ENCODE data around the gene GPAT3.
A peak's percentile ranks its signal among the peaks of the same experiment; 100 is the strongest.
"Not testable (repeated sequence)": the region's sequence is repeated elsewhere in the genome, so short reads cannot be mapped to it uniquely, and the experiment has no call there.

The GPAT3 gene

DNA sequence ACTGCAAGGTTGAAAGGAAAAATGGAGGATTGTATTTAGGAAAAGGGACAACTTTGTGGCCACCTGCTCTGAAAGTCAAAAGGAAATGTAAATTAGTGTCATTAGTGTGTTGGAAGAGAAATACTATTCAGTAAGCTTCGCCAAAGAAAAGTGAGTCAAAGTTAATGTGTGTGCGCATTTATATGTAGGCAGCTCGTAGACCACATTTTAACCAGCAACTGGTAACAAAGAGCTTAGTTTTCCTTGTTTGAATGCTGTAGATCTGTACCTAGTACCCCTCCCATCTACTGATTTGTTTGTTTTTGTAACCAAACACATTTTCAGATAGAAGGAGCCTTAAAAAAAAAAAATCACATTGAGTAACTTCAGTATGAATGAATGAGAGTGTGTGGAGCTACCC lies 69.3 kb downstream of the GPAT3 start:
- DNase-seq: no peak

- no peak for DNase-seq
These were observed 69.8 kb downstream of the GPAT3 start for GRCh38 chr4:83605744-83606172.

DNA sequence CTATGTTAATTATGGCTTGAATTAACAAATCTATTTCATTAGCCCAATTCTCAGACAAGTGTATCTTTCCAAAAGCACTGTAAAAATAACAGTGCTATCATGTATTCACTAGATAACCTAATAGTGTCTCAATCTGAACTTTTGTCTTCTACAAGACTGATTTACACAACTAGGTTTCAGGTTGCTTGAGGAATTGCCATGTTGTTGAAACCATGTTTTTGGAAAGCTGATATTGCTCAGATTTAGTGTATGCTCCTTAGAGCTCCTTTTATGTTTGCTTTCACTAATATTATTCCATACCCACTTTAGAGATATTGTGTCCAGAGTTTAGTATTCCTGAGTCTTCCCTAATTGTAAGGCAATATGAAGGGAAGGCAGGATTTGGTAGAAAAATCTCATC lies 70.6 kb downstream of the GPAT3 start:
- DNase-seq: no peak

GRCh38 chr4:83606898-83607297 lies 71.0 kb downstream of the GPAT3 start:
- DNase-seq: no peak

GRCh38 chr4:83609365-83609764 lies 73.5 kb downstream of the GPAT3 start:
- no peak for DNase-seq

DNA sequence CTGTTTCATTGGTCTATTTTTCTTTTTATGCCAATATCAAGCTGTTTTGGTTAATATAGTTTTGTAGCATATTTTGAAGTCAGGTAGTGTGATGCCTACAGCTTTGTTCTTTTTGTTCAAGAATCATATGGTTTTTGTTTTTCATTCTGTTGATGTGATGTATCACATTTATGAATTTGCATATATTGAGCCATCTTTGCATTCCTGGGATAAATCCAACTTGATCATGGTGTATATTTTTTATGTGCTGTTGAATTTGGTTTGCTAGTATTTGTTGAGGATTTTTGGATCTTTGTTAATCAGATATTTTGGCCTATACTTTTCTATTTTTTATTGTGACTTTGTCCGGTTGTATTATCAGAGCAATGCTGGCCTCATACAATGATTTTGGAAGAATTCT lies 74.8 kb downstream of the GPAT3 start:
- no peak for DNase-seq

DNA sequence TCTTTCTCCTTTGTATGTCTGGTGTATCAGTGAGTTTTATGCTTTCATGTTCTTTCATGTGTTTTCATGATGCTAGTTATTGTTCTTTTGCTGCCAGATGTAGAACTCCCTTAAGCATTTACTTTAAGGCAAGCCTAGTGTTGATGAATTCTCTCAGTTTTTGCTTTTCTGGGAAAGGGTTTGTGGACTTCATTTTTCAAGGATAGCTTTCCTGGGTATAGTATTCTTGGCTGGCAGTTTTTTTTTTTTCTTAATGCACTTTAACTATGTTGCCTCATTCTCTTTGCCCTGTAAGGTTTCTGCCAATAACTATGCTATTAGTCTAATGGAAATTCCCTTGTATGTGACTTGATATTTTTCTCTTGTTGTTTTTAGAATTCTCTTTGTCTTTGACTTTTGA lies 77.1 kb downstream of the GPAT3 start:
- DNase-seq: no peak

DNA sequence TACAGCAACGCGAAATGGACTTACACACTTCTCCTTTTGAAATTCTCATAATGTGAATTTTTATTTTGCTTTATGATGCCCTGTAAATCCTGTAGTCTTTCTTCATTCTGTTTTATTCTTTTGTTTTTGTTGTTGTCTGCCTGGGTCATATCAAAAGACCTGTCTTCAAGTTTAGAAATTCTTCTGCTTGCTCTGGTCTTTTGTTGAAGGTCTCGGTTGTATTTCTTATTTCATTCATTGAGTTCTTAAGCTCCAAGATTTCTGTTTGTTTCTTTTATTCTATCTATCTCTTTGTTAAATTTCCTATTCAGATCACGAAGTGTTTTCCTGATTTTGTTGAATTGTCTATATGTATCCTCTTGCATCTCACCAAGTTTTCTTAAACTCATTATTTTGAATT lies 78.1 kb downstream of the GPAT3 start:
- no peak for DNase-seq

DNA sequence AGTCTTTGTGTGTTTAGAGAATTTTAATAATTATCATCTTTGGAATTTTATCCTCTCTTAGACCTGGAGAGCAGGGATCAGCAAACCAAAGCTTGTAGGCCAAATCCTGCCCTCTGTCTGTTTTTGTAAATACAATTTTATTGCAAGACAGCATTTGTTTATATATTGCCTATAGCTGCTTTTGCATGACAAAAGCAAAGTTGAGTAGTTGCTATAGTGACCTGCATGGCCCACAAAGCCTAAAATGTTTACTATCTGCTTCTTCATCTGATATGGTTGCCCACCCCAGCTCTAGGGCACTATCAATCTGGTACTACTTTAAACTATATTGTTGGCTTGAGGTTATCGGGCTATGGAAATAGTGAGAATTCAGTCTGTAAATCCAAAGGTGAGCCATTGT lies 80.3 kb downstream of the GPAT3 start:
- no peak for DNase-seq

DNA sequence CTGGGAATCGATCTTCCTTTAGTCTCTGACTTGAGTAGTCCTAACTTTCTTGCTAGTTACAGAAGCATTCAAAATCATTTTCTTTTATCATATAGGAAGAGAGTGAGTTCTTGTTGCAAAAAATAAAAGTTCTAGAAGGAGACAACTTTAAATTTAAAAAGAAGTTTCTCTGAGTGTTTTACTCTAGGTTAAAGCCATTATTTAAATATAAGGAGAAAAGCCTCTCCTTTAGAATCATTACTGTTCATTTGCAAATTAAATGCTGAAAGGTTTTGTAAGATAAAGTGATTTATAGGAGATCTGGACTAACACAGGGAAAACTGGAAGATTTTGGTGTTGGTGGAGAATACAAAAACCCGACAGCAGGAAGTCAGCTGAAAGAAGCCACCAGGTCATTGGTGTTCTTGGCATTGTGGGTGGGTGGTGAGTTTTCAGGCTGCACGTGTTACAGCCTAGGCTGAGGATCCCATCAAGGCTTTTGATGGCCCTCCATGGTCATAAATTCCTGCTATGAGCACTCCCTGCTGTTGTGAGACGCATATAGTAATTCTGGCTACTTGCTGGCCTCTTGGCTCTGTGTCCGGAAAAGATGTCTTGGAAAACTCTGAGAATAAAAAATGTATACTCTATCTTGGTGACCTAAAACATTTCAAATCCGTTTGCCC lies 81.6 kb downstream of the GPAT3 start:
- DNase-seq: no peak

GRCh38 chr4:83618431-83618830 lies 82.5 kb downstream of the GPAT3 start:
- DNase-seq: no peak

DNA sequence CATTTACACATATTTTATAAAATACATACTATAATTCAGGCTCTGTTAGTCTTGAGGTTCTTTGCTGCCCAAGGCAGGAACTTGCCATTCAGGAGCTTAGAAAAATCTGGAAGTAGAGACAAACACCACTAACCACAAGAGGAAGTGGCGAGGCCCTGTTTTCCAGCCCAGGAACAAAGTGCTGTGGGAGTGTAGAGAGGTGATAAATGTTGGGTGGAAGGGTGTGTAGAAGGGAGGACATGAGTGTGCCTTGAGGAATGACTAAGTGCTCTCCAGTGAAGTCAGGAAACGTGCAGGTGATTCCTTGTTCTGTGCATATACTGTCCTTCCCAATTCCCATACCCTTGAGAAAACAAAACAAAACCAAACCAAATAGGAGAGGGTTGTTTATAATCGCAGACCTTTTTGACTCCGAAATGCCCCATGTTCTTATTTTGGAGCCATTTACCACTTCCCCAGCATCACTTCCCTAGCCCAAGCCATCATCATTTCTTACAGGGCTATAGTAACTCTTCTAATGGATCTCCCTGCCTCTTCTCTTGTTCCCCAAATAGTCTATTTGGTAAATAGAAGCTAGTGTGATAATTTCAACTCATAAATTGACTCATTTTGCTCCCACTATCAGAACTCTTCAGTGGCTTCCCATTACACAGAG lies 83.2 kb downstream of the GPAT3 start:
- DNase-seq: no peak

- DNase-seq: not testable (repeated sequence)
These were observed 86.2 kb downstream of the GPAT3 start for GRCh38 chr4:83622127-83622526.

GRCh38 chr4:83625821-83626220 lies 89.9 kb downstream of the GPAT3 start:
- DNase-seq: no peak

DNA sequence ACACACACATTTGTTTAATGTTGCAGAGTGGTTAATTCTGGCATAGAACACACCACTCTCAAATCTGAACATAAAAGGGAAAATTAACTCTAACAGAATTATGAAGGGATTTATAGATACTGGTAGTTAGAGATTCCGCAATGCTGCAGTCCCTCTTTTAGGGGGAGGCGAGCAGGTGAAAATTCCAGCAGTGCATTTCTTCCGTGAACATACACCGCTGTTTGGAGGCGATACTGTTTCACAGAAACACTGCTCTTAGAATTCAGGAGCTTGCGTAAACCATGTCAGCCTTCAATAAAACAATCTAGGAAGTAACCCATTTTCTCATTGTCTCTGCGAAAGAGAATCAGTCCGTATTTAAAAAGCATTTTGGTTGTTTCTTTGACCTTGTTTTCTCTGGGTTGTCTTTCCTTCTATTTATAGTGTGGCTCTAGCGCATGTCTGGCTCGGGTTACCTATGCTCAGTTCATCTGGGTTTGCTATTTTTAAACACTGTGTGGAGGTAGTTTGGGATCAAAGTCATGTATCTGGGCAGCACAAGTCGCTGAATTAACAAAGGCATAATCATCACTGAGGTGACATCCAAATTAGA lies 90.4 kb downstream of the GPAT3 start:
- no peak for DNase-seq

DNA sequence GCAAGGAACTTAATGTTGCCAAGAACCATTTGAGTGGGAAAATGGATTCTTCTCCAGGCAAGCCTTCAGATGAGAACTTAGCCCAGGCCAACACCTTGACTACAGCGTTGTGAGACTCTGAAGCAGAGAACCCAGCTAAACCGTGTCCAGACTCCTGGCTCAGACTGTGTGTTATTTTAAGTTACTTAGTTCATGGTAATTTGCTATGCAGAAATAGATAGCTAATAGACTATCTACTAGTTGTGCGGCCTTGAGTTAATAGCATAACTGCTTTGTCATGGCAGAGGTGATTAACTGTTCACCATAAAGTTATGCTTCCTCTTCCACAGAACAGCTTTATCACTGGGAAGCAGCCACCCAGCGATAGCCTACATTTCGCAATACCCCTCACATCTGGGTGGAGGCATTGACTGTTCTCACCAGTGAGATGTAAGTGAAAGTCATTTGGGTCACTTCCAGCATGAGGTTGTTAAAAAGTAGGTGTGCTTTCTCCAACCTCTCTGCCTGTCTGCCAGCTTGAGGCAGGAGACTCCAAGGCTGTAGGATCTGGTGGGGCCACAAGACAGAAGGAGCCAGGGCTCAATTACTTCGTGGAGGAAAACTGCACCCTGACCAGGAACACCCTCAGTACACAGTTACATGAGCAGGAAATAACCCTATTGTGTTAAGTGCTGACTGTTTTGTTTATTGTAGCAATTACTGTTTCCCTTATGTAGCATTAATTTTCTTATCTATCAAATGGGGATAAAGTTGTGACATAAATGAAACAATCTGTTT lies 94.2 kb downstream of the GPAT3 start:
- no peak for DNase-seq

DNA sequence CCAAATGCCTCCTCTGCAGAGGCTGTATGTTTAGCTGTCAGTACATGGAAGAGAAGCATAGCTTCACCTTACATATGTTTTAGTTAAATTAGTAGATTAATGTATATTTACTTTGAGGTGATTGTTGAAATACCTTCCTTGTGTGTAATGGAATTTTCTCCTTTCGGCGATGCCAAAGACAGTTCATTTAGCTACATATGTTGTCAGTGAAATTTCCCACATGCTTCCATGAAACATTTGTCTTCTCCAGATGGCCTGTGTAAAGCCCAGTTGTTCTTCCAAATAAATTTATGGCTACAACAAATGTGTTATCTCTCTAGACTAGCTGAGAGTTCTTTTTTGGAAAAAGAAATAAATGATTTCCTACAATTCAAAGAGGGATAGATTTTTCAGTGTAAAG lies 95.2 kb downstream of the GPAT3 start:
- no peak for DNase-seq

- DNase-seq: no peak
These were observed 101.0 kb downstream of the GPAT3 start for GRCh38 chr4:83636930-83637329.

DNA sequence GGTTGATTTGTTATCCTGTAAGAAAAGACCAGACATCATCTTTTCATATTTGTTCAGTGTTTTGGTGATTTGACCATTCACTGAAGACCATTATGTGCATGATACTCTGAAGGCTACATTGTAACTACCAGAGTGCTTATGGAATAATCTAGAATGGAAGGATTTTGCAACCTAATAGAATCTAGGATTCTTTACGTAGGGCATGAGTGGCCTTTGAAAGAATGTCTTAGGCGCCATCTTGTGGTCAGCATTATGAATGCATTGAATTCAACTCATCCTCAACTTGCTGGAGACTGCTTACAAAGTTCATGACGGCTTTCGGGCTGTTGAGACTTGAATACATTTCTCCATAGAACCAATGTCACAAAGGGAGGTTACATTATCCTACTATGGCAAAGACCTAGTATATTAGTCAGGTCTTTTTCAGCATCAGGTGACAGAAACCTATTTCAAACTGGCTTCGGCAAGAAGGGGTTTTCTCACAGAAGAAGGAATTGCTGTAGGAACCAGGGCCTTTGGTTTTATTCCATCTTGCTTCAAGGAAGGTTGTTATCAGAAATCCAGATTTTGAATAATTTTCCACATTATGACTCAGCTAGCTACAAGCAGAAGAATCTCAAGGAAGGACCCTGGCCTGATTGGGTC lies 104.1 kb downstream of the GPAT3 start:
- peak; percentile 56 for DNase-seq

DNA sequence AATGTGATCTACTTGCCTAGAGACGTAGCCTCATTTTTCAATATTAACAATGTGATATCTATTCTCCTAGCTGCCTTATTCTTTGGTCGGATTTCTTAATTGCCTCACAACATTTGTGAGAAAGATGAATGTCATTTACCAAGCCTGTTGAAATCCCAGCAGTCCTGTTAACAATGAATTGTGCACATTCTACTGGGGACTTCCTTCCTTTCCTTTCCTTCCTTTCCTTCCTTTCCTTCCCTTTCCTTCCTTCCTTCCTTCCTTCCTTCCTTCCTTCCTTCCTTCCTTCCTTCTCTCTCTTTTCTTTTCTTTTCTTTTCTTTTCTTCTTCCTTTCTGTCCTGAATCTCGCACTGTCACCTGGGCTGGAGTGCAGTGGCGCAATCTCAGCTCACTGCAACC lies 107.1 kb downstream of the GPAT3 start:
- no peak for DNase-seq

- peak; percentile 42 for DNase-seq
These were observed 109.1 kb downstream of the GPAT3 start for GRCh38 chr4:83644677-83645659.

All from central memory CD4-positive, alpha-beta T cell (primary cell).